ENCODE data around the gene GAD2.
"Not testable (repeated sequence)": the region's sequence is repeated elsewhere in the genome, so short reads cannot be mapped to it uniquely, and the experiment has no call there.

The GAD2 gene

DNA sequence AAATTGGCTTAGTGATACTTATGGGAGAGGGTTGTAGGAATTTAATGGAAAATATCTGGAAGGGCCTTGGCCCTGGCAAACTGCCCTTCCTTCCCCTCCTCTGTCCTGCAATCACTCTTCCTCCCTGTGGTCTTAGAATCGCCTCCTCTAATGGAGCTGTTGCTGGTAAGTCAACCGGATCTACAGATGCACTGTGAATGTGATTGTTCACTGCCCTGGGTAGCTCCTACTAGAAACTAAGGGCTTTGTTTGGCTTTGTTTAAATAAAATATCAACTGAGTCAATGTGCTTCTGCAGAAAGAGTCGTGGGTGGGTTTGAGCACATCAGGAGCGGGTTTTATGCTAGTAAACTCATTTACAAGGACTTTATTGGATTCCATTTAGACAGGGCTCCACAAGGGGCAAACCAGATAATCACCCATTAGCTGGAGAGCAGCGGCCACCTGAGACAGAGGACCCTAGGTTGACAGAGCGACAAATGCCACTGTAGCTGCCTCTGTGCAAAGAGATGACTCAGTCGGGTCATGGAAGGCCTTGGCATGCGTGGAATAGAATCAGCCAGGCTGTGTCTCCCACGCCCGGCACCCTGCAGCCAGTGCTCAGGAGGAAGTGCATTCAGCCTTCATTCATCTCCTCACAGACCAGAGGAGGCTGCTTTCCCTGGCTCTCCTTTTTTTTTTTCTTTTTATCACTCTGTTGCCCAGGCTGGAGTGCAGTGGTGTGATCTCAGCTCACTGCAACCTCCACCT, 97.9 kb downstream of the GAD2 start:
- DNase-seq (ENCODE audit: low read depth in 1 of 2, low spot score in 1 of 2): no peak

DNA sequence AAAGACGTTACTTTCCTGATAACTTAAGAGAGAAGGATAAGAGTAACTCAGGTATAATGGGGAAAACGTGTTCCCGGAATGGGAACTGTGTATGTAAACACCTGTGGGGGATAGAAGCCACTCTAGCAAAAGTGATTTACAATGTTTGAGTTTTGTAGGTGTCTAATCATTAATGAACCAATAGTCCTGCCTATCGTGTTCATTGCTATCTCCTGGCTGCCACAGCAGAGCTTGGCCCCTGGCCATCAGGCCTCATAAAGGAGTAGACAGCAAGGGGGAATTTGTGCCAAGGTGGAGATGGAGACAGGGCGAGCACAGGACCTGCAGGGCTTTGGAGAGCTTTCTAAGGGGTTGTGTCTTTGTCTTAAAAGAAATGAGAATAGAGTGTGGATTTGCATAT, 102.1 kb downstream of the GAD2 start:
- DNase-seq (ENCODE audit: low read depth in 1 of 2, low spot score in 1 of 2): no peak

DNA sequence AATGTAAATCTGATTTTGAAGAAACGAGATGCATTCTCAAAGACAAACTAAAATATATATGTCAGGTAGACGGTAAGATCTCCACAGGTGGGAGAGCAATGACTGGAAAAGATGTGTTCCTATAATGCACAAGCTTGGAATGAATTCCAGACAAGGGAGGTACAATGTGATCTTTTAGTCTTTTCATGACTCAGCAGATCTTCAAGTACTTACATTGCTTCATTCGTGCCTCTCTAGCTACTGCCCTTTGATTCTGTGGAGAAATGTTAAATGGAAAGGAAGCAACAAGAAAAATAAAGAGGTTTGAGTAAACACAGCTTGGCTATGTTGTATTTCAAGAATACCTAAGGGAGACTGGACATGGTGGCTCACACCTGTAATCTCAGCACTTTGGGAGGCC, 106.6 kb downstream of the GAD2 start:
- no peak for DNase-seq (ENCODE audit: low read depth in 1 of 2, low spot score in 1 of 2)

DNA sequence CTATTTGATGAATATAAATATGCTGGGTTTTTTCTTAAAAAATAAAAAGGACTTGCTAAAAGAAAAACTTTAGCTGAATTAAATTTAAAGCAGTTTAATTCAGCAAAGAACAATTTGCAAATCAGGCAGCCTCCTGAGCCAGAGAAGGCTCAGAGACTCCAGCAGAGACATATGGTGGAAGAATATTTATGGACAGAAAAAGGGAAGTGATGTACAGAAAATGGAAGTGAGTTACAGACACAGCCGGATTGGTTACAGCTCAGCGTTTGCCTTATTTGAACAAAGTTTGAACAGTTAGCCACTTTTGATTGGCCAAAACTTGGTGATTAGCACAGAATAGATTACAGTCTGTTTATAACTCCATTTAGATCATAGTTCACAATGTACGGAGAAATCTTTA, 110.3 kb downstream of the GAD2 start:
- DNase-seq (ENCODE audit: low read depth in 1 of 2, low spot score in 1 of 2): no peak

DNA sequence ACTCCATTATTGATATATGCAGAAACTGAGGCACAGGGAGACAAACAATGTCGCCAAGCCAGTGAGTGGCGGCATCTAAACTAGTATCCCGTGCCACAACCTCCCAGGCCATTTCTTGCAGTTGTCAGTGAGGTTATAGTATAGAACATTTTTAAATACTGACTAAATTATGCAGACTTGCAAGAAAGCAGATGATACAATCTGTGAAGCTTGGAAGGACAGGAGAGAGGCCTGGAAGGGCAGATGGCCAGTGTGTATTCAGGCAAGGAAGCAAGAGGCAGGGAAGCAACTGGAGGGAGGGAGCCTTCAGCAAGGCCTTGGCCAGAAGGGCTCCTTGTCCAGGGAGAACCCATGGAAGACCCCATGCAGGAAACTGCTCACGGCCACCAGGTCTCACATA, 111.2 kb downstream of the GAD2 start:
- DNase-seq (ENCODE audit: low read depth in 1 of 2, low spot score in 1 of 2): no peak

DNA sequence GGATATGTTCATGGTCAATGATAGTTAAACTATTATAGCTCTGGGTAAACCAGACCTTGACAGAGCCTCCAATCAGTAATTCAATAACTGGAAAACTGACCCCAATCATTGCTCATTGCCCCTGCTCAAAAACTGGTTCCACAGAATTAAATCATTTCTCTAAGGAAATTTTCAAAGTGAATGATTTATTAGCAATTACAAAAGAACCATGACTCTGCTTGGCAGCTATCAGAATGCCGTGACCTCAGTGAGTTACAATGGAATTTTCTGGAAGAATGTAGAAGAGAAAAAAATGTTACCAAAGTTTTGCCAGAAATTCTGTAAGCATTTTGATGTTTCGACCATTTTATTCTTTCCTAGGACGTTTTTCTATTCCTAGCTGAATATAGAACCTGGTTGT, 114.8 kb downstream of the GAD2 start:
- DNase-seq (ENCODE audit: low read depth in 1 of 2, low spot score in 1 of 2): no peak

DNA sequence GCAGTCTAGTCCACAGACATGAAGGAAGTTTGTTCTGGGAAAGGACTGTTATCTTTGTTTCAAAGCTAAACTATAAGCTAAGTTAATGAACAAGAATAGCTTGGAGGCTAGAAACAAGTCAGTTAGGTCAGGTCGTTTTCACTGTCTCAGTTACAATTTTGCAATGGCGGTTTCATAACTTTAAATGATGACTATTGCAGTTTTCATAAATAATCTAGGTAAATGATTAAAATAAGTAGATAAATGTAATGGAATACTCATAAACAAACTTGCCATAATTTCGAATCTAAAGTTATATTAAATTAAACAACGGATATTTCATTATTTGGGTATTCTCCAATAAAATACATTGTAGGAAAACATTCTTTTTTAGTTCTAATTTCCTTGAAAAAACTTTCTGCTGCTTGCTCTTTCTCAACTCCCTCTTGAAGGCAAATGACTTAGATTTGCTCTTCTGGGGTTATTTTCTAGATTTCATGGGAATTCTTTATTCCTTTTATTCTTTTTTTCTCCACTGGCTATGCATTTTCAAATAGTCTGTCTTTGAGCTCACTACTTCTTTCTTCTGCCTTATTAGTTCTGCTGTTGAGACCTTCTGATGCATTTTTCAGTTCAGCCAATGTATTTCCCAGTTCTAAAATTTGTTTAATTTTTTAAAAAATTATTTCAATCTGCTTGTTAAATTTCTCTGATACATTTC, 117.8 kb downstream of the GAD2 start:
- no peak for DNase-seq (ENCODE audit: low read depth in 1 of 2, low spot score in 1 of 2)

DNA sequence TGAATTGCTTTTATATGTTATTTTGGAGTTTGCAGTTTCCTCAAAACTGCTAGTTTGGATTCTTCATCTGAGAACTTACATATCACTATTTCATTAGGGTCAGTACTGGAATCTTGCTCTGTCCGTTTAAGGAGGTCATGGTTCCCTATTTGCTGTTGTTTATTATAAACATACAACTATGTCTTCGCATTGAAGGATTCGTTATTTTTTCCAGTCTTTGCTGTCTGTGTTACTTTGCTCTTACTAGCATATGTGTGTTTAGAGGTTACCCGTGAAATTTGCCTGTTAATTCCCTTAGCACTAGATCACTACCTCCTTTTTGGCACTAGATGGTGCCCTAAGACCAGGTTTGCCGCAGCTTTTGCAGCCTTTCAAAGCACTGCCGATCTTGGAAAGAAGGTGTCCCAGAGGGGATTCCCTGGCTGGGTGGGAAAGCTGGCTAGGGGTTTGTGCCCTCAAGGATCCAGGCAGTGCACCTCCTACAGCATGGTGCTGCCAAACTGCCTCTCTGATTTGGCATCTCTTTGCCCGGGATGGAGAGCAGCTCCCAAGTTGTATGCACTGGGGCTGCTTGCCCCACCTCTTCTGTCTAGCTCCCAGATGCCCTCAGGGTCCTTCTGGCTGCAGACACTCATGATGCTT, 118.5 kb downstream of the GAD2 start:
- DNase-seq (ENCODE audit: low read depth in 1 of 2, low spot score in 1 of 2): peak; percentile 33 to 63

DNA sequence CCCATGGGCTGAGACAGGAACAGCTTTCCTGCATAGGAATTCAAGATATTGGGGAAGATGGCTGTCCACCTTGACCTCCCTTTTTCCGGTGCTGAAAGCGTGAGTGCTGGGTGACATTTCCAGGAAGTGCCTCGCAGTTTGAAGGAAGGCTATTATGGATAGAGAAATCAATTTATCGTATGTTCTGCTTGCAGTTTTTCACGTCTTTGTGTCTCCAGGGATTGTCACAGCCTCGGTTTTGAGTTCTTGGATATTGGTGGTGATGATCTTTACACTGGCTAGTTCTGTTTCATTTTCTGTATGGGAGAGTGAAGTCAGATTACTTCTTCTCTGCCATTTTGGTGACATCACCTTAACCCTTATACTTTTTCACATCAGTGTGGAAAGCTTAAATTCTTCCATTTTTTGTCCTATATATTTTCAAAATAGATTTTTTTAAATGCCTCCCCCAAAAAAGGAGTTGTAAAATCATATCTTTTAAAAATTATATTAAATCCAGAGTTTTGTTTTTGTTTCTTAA, 119.1 kb downstream of the GAD2 start:
- DNase-seq (ENCODE audit: low read depth in 1 of 2, low spot score in 1 of 2): no peak

DNA sequence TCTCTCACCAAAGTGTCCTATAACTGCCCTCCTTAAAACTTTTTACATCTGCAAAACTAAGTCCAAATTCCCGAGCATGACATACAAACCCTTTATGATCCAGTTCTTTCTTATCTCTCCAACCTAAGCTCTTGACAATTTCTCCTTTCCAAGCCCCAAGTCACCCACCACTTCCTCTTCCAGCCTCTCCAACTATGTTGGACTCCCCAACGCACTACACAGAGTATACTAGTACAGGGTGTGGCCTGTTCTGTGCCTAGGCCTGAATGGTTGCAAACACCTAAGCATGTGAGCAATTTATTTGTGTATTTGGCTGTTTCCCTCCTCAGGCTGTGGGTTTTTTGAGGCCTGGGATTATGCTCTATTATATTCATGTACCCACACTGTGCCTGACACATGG, 120.4 kb downstream of the GAD2 start:
- no peak for DNase-seq (ENCODE audit: low read depth in 1 of 2, low spot score in 1 of 2)

DNA sequence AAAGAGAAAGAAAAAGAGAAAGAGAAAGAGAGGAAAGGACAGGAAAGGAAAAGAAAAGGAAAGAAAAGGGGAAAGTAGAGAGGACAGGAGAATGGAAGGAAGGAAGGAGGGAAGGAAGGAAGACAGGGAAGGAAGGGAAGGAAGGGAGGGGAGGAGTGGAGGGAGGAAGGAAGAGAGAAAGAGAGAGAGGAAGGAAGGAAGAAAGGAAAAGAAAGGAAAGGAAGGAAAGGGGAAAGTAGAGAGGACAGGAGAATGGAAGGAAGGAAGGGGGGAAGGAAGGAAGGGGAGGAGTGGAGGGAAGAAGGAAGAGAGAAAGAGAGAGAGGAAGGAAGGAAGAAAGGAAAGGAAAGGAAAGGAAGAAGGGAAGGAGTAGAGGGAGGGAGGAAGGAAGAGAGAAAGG, 125.1 kb downstream of the GAD2 start:
- DNase-seq (ENCODE audit: low read depth in 1 of 2, low spot score in 1 of 2): no peak

DNA sequence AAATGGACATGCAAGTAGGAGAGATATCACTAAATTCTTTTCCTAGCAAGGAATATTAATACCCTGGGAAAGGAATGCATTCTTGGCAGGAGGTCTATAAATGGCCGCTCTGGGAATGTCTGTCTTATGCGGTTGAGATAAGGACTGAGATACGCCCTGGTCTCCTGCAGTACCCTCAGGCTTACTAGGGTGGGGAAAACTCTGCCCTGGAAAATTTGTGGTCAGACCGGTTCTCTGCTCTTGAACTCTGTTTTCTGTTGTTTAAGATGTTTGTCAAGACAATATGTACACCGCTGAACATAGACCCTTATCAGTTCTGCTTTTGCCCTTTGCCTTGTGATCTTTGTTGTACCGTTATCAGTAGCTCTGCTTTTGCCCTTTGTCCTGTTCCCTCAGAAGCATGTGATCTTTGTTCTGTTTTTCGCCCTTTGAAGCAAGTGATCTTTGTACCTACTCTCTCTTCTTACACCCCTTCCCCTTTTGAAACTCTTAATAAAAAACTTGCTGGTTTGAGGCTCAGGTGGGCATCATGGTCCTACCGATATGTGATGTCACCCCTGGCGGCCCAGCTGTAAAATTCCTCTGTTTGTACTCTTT, 132.3 kb downstream of the GAD2 start:
- not testable (repeated sequence) for DNase-seq (ENCODE audit: low read depth in 1 of 2, low spot score in 1 of 2)
